Neural progenitor cell (in vitro differentiated cells): ENCODE data around the gene ARHGEF5. TPM values are rescaled to one million over a fixed set of nuclear protein-coding genes. Genes with fewer than 3 reads are reported as not detected.

ENCODE experiments used
- DNase-seq: peaks from one replicate; pipeline ENCODE4 v3.0.0-alpha.2; 2016; ENCODE audit warnings: low spot score
- H2AFZ ChIP-seq: fragments of 200-600 bp; sonication (generic); replicated peaks from 2 replicates; pipeline ENCODE4 v1.6.1; 2016; ENCODE audit warnings: antibody characterized with exemption
- H3F3A ChIP-seq: fragments of 200-600 bp; sonication (generic); 2 replicates; pipeline ENCODE4 v1.6.1; 2016; ENCODE audit warnings: antibody characterized with exemption, low read depth
- H3K27ac ChIP-seq: fragments of 200-600 bp; sonication (generic); 2 replicates; pipeline ENCODE4 v1.5.1; 2016; ENCODE audit warnings: mild to moderate bottlenecking
- H3K27me3 ChIP-seq: fragments of 200-600 bp; sonication (generic); 2 replicates; pipeline ENCODE4 v1.6.1; 2016; ENCODE audit warnings: mild to moderate bottlenecking, moderate library complexity
- H3K36me3 ChIP-seq: fragments of 200-600 bp; sonication (generic); 2 replicates; pipeline ENCODE4 v1.5.1; 2016
- H3K4me1 ChIP-seq: fragments of 200-600 bp; sonication (generic); 2 replicates; pipeline ENCODE4 v1.6.1; 2016; ENCODE audit warnings: mixed run types
- H3K4me2 ChIP-seq: fragments of 200-600 bp; sonication (generic); 2 replicates; pipeline ENCODE4 v1.6.1; 2016
- H3K4me3 ChIP-seq: fragments of 200-600 bp; sonication (generic); 2 replicates; pipeline ENCODE4 v1.5.1; 2016
- H3K79me2 ChIP-seq: fragments of 200-600 bp; sonication (generic); 2 replicates; pipeline ENCODE4 v1.6.1; 2016; ENCODE audit warnings: low read depth
- H3K9ac ChIP-seq: fragments of 200-600 bp; sonication (generic); 2 replicates; pipeline ENCODE4 v1.6.1; 2016
- H3K9me3 ChIP-seq: fragments of 200-600 bp; sonication (generic); 2 replicates; pipeline ENCODE4 v1.5.1; 2016; ENCODE audit warnings: low read depth
- H4K20me1 ChIP-seq: fragments of 200-600 bp; sonication (generic); 2 replicates; pipeline ENCODE4 v1.6.1; 2016; ENCODE audit warnings: low read depth
- H3K27ac Mint-ChIP-seq: 3 replicates; pipeline ENCODE4 v1.8.0; 2021; ENCODE audit warnings: mixed read lengths
- H3K27me3 Mint-ChIP-seq: 2 replicates; pipeline ENCODE4 v1.8.0; 2022; ENCODE audit warnings: low read depth, mild to moderate bottlenecking, inconsistent platforms, moderate library complexity, mixed read lengths; ENCODE audit not compliant: insufficient read depth
- H3K36me3 Mint-ChIP-seq: 3 replicates; pipeline ENCODE4 v1.8.0; 2021; ENCODE audit warnings: mixed read lengths
- H3K4me1 Mint-ChIP-seq: 3 replicates; pipeline ENCODE4 v1.8.0; 2021; ENCODE audit warnings: mixed read lengths
- H3K4me3 Mint-ChIP-seq: 3 replicates; pipeline ENCODE4 v1.8.0; 2021; ENCODE audit warnings: mild to moderate bottlenecking, moderate library complexity, mixed read lengths
- H3K9me3 Mint-ChIP-seq: 3 replicates; pipeline ENCODE4 v1.8.0; 2020; ENCODE audit warnings: mixed read lengths
- CTCF ChIP-seq: fragments of 200-600 bp; sonication (generic); IDR thresholded peaks from 2 replicates; pipeline ENCODE4 v1.5.1; 2017; ENCODE audit warnings: antibody characterized with exemption, mild to moderate bottlenecking
- EZH2 ChIP-seq: fragments of 200-600 bp; sonication (generic); IDR thresholded peaks from 2 replicates; pipeline ENCODE4 v1.6.1; 2017; ENCODE audit warnings: antibody characterized with exemption, mild to moderate bottlenecking, moderate library complexity
- EZH2phosphoT487 ChIP-seq: fragments of 200-600 bp; sonication (generic); IDR thresholded peaks from 2 replicates; pipeline ENCODE4 v1.6.1; 2017; ENCODE audit warnings: antibody characterized with exemption
- total RNA-seq: library from RNA; depleted of rRNA; stranded (reverse); fragments of >200 nt; gene quantifications from 2 replicates; pipeline ENCODE4 v1.2.3, GENCODE V29; 2015; ENCODE audit warnings: low replicate concordance

Gene ARHGEF5
- total RNA-seq, 1 donor from 2014 or later = 3.7 TPM

DNA sequence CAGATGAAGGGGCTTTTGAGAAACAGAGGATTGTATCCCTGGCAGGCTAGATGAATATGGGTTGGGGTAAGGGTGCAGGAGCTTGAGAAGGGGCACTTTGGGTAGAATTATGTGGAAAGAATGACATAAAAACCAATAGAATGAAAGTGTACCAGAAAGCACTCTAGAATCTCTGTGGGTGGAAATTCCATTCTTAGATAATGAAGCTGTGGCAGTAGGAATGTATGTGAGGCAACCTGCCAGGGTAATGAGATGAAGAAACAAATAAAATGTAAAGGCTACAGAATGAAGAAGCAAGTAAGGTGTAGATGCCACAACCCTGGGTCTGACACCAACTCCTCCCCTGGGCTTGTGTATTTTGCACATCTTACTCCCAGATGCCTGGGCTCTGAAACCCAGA is 31.5 kb downstream of the ARHGEF5 start:
- H3K27me3 Mint-ChIP-seq = peaks cover 2% of the 10 kb centered on the region
- H3K4me3 Mint-ChIP-seq = no peak overlapping the region
- no peak overlapping the region for H3K4me2 ChIP-seq

GRCh38 chr7:144388950-144389349 is 33.7 kb downstream of the ARHGEF5 start:
- no peak for DNase-seq
- Mint-ChIP-seq H3K27ac (no peak overlapping the region), H3K36me3 (no peaks in the 10 kb centered on the region), H3K4me1 (peaks cover 9% of the 10 kb centered on the region), H3K9me3 (no peaks in the 10 kb centered on the region), H3K27me3 (peaks cover 2% of the 10 kb centered on the region), H3K4me3 (no peak overlapping the region)
- no peak overlapping the region for H3K4me2 ChIP-seq
- no peaks in the 10 kb centered on the region for H3K79me2 ChIP-seq
- H4K20me1 ChIP-seq = no peaks in the 10 kb centered on the region
- H3K36me3 ChIP-seq = no peaks in the 10 kb centered on the region
- H3K27me3 ChIP-seq = no peaks in the 10 kb centered on the region
- H3K9me3 ChIP-seq = no peaks in the 10 kb centered on the region
- no peak overlapping the region for H3K9ac ChIP-seq
- no peak overlapping the region for H2AFZ ChIP-seq
- no peak overlapping the region for H3K27ac ChIP-seq
- H3F3A ChIP-seq = no peaks in the 10 kb centered on the region
- no peaks in the 10 kb centered on the region for H3K4me1 ChIP-seq
- H3K4me3 ChIP-seq = no peak overlapping the region
- TF ChIP-seq EZH2 (no peak), CTCF (no peak), EZH2phosphoT487 (no peak)

More for the DNA sequence above, 31.5 kb downstream of the ARHGEF5 start:
- no peak for TF ChIP-seq CTCF
- TF ChIP-seq EZH2phosphoT487 = no peak
- no peak for TF ChIP-seq EZH2
- Mint-ChIP-seq H3K36me3 (no peaks in the 10 kb centered on the region), H3K9me3 (no peaks in the 10 kb centered on the region), H3K27ac (no peak overlapping the region), H3K4me1 (peaks cover 6% of the 10 kb centered on the region)
- Histone ChIP-seq H3K36me3 (no peaks in the 10 kb centered on the region), H3K27me3 (no peaks in the 10 kb centered on the region), H3K9ac (no peak overlapping the region), H3K9me3 (no peaks in the 10 kb centered on the region), H3F3A (no peaks in the 10 kb centered on the region), H3K27ac (no peak overlapping the region), H2AFZ (no peak overlapping the region), H4K20me1 (no peaks in the 10 kb centered on the region), H3K4me3 (no peak overlapping the region), H3K4me1 (no peaks in the 10 kb centered on the region), H3K79me2 (no peaks in the 10 kb centered on the region)
- no peak for DNase-seq

GRCh38 chr7:144390481-144390880 is 35.3 kb downstream of the ARHGEF5 start:
- no peak overlapping the region for H3K4me3 Mint-ChIP-seq
- H3K9ac ChIP-seq = no peak overlapping the region
- H3K27ac Mint-ChIP-seq = no peak overlapping the region

More at GRCh38 chr7:144390481-144390880, 35.3 kb downstream of the ARHGEF5 start:
- H3K4me3 ChIP-seq = no peak overlapping the region
- no peaks in the 10 kb centered on the region for H3F3A ChIP-seq
- TF ChIP-seq CTCF (no peak), EZH2 (no peak), EZH2phosphoT487 (no peak)
- Mint-ChIP-seq H3K36me3 (no peaks in the 10 kb centered on the region), H3K4me1 (peaks cover 7% of the 10 kb centered on the region), H3K9me3 (no peaks in the 10 kb centered on the region), H3K27me3 (peaks cover under 1% of the 10 kb centered on the region)
- no peak overlapping the region for H3K27ac ChIP-seq
- H2AFZ ChIP-seq = peak overlapping the region; percentile 81
- H3K9me3 ChIP-seq = no peaks in the 10 kb centered on the region
- no peaks in the 10 kb centered on the region for H4K20me1 ChIP-seq
- no peaks in the 10 kb centered on the region for H3K27me3 ChIP-seq
- no peaks in the 10 kb centered on the region for H3K4me1 ChIP-seq
- no peaks in the 10 kb centered on the region for H3K36me3 ChIP-seq
- no peak overlapping the region for H3K4me2 ChIP-seq
- no peaks in the 10 kb centered on the region for H3K79me2 ChIP-seq
- no peak for DNase-seq
